Activated T-cell treated with anti-CD3 and anti-CD28 coated beads for 1 hour (primary cell): ENCODE measurements around the gene DGKK.
"Not testable (repeated sequence)": the region's sequence is repeated elsewhere in the genome, so short reads cannot be mapped to it uniquely, and the experiment has no call there.

Experiments used
- DNase-seq: peaks from one replicate; pipeline ENCODE4 v3.0.0-alpha.2; 2020; ENCODE audit warnings: low read depth

DGKK gene

GRCh38 chrX:50431623-50432022 lies 39.0 kb downstream of the DGKK start:
- DNase-seq: no peak

GRCh38 chrX:50430917-50431575 lies 39.6 kb downstream of the DGKK start:
- DNase-seq: no peak

GRCh38 chrX:50428174-50428573 lies 42.5 kb downstream of the DGKK start:
- no peak for DNase-seq

GRCh38 chrX:50407976-50408375 lies 62.6 kb downstream of the DGKK start:
- DNase-seq: no peak

GRCh38 chrX:50403903-50404302 lies 66.7 kb downstream of the DGKK start:
- no peak for DNase-seq

GRCh38 chrX:50402886-50403285 lies 67.7 kb downstream of the DGKK start:
- DNase-seq: no peak

- DNase-seq: no peak
These were observed 76.7 kb downstream of the DGKK start for GRCh38 chrX:50393902-50394301.

GRCh38 chrX:50386520-50386919 lies 84.1 kb downstream of the DGKK start:
- no peak for DNase-seq

- DNase-seq: no peak
These were observed 88.8 kb downstream of the DGKK start for GRCh38 chrX:50381729-50382415.

- DNase-seq: no peak
These were observed 95.0 kb downstream of the DGKK start for GRCh38 chrX:50375481-50376267.

- DNase-seq: no peak
These were observed 97.7 kb downstream of the DGKK start for GRCh38 chrX:50372966-50373365.

- DNase-seq: no peak
These were observed 126.7 kb downstream of the DGKK start for GRCh38 chrX:50343917-50344316.

GRCh38 chrX:50333308-50333707 lies 137.3 kb downstream of the DGKK start:
- DNase-seq: no peak

- DNase-seq: not testable (repeated sequence)
These were observed 138.0 kb downstream of the DGKK start for GRCh38 chrX:50332668-50333067.

- DNase-seq: no peak
These were observed 143.4 kb downstream of the DGKK start for GRCh38 chrX:50327235-50327634.
